HEK293 (cell line): Measurements from ENCODE around the gene DMC1.

Experiments
- CTCF ChIA-PET: fragments of 350-600 bp; formaldehyde crosslinking; extraction: SDS; loops from one replicate; lab custom pipeline; 2021; ENCODE audit warnings: antibody characterized with exemption; lab: Yijun Ruan, JAX
- POLR2A ChIA-PET: fragments of 300-600 bp; formaldehyde crosslinking; extraction: SDS; loops from one replicate; lab custom pipeline; 2020; ENCODE audit warnings: antibody characterized with exemption, inconsistent platforms; lab: Yijun Ruan, JAX
- H3K27ac ChIP-seq: fragments of 200-500 bp; sonication (Bioruptor generic); 2 replicates; pipeline ENCODE4 v1.5.1; 2014; ENCODE audit warnings: low read depth, low read length, control low read depth, inconsistent platforms; ENCODE audit errors: extremely low read depth
- H3K36me3 ChIP-seq, 2 experiments: fragments of 200-500 bp in 1 of 2; sonication (Bioruptor generic) in 1 of 2; 1 replicate in 1 of 2; 2 replicates in 1 of 2; pipeline ENCODE4 v1.5.1; 2014 to 2017; ENCODE audit warnings: inconsistent platforms in 2 of 2, low read length in 2 of 2; ENCODE audit not compliant: control insufficient read depth in 2 of 2, insufficient read depth in 1 of 2
- H3K4me1 ChIP-seq: fragments of 200-500 bp; sonication (Bioruptor generic); 2 replicates; pipeline ENCODE4 v1.5.1; 2014; ENCODE audit warnings: mild to moderate bottlenecking, low read length, inconsistent platforms; ENCODE audit not compliant: control insufficient read depth, insufficient read depth
- H3K4me3 ChIP-seq: 2 replicates; pipeline ENCODE4 v1.5.1; 2011; ENCODE audit warnings: low read depth, mild to moderate bottlenecking, control low read depth, low read length, moderate library complexity
- H3K9me3 ChIP-seq: fragments of 200-500 bp; sonication (Bioruptor generic); 2 replicates; pipeline ENCODE4 v1.5.1; 2014; ENCODE audit warnings: low read depth, low read length, inconsistent platforms; ENCODE audit not compliant: control insufficient read depth, insufficient read depth
- CTCF ChIP-seq: fragments of 450-650 bp; formaldehyde crosslinking; IDR thresholded peaks from 2 replicates; pipeline ENCODE4 v1.5.1; 2016; ENCODE audit warnings: missing biosample characterization, missing genetic modification characterization
- EGR2 ChIP-seq: fragments of 450-650 bp; formaldehyde crosslinking; IDR thresholded peaks from 2 replicates; pipeline ENCODE4 v1.5.1; 2016; ENCODE audit warnings: low read depth, missing biosample characterization, missing genetic modification characterization
- PRDM1 ChIP-seq: fragments of 450-650 bp; formaldehyde crosslinking; IDR thresholded peaks from 2 replicates; pipeline ENCODE4; 2016; ENCODE audit warnings: missing biosample characterization, missing genetic modification characterization
- RBAK ChIP-seq: fragments of 450-650 bp; formaldehyde crosslinking; IDR thresholded peaks from 2 replicates; pipeline ENCODE4 v1.5.1; 2016; ENCODE audit warnings: missing biosample characterization, missing genetic modification characterization
- ZBTB48 ChIP-seq: fragments of 450-650 bp; formaldehyde crosslinking; IDR thresholded peaks from 2 replicates; pipeline ENCODE4 v1.5.1; 2016; ENCODE audit warnings: missing biosample characterization, missing genetic modification characterization
- ZBTB49 ChIP-seq: fragments of 450-650 bp; formaldehyde crosslinking; IDR thresholded peaks from 2 replicates; pipeline ENCODE4 v1.5.1; 2016; ENCODE audit warnings: missing biosample characterization, missing genetic modification characterization, low read depth
- ZFHX2 ChIP-seq: fragments of 450-650 bp; formaldehyde crosslinking; conservative IDR thresholded peaks from 2 replicates; pipeline ENCODE4 v1.5.1; 2016; ENCODE audit warnings: missing biosample characterization, missing genetic modification characterization
- ZNF133 ChIP-seq: fragments of 450-650 bp; formaldehyde crosslinking; IDR thresholded peaks from 2 replicates; pipeline ENCODE4 v1.5.1; 2016; ENCODE audit warnings: missing biosample characterization, missing genetic modification characterization
- ZNF274 ChIP-seq, 2 experiments: fragments of 200-500 bp in 1 of 2; fragments of 450-650 bp in 1 of 2; sonication (Bioruptor generic) in 1 of 2; formaldehyde crosslinking in 1 of 2; IDR thresholded peaks; 2 replicates each; pipeline versions ENCODE4 v1.5.1 to v1.6.1; 2014 to 2016; ENCODE audit warnings: borderline replicate concordance in 1 of 2, inconsistent platforms in 1 of 2, low read length in 1 of 2, missing biosample characterization in 1 of 2, missing genetic modification characterization in 1 of 2
- ZNF768 ChIP-seq: fragments of 450-650 bp; formaldehyde crosslinking; IDR thresholded peaks from 2 replicates; pipeline ENCODE4 v1.5.1; 2018; ENCODE audit warnings: missing biosample characterization, mild to moderate bottlenecking, missing genetic modification characterization

The DMC1 gene

GRCh38 chr22:38524429-38524828, 45.6 kb downstream of the DMC1 start (continued):
- TF ChIP-seq ZBTB49 (tag by site-specific recombination) (no peak), ZNF274 (IDR thresholded peaks at IDR 0.05; ENCODE audit: low read length) (no peak), ZNF274 (tag by site-specific recombination; IDR thresholded peaks at IDR 0.05; ENCODE audit: borderline replicate concordance) (no peak)

- TF ChIP-seq EGR2 (tag by site-specific recombination), result peak; percentile 54; the same call in 1 of the 2 replicates
- TF ChIP-seq ZFHX2 (tag by site-specific recombination), result 0 out of 2 replicates have a peak, but pooled peaks have one; percentile 12
- TF ChIP-seq ZBTB48, result no peak
- ChIA-PET CTCF (interaction anchor here (1.2 kb wide), 1 partner anchor 11 kb away, joined by 5 read pairs; no protein-coding TSS in a partner anchor), POLR2A (interaction anchor here (1.3 kb wide), 1 partner anchor 47 kb away, joined by 3 read pairs; no protein-coding TSS in a partner anchor)
- Histone ChIP-seq H3K36me3 (no peaks in the 10 kb centered on the region), H3K27ac (no peak overlapping the region), H3K9me3 (no peaks in the 10 kb centered on the region), H3K4me3 (no peak overlapping the region), H3K4me1 (no peaks in the 10 kb centered on the region)
Observed at GRCh38 chr22:38523479-38523878, 46.5 kb downstream of the DMC1 start.

- no peaks in the 10 kb centered on the region for H3K4me1 ChIP-seq
- CTCF ChIA-PET, result interaction anchor here (0.8 to 1.2 kb wide), 2 partner anchors 11 to 471 kb away, joined by 3 to 5 read pairs; no protein-coding TSS in a partner anchor
- no peak overlapping the region for H3K4me3 ChIP-seq
- no peak overlapping the region for H3K27ac ChIP-seq
- no peaks in the 10 kb centered on the region for H3K36me3 ChIP-seq
- POLR2A ChIA-PET, result interaction anchor here (1.3 kb wide), 1 partner anchor 48 kb away, joined by 3 read pairs; no protein-coding TSS in a partner anchor
- H3K9me3 ChIP-seq, result no peaks in the 10 kb centered on the region
- TF ChIP-seq ZNF768 (tag by site-specific recombination), result no peak
- peak; percentile 37; the same call in 1 of the 2 replicates for TF ChIP-seq ZNF133 (tag by site-specific recombination)
- TF ChIP-seq, all 188 proteins: peak for 1
Observed at GRCh38 chr22:38523029-38523428, 47.0 kb downstream of the DMC1 start.

GRCh38 chr22:38519453-38520250, 50.3 kb downstream of the DMC1 start:
- CTCF ChIA-PET, result no interaction called here
- no peak overlapping the region for H3K4me3 ChIP-seq
- no peak overlapping the region for H3K27ac ChIP-seq
- POLR2A ChIA-PET, result no interaction called here
- H3K9me3 ChIP-seq, result no peaks in the 10 kb centered on the region
- no peaks in the 10 kb centered on the region for H3K4me1 ChIP-seq
- H3K36me3 ChIP-seq, result no peaks in the 10 kb centered on the region
- TF ChIP-seq CTCF, result no peak
- peak; percentile 93 for TF ChIP-seq PRDM1 (tag by site-specific recombination)
- no peak for TF ChIP-seq RBAK (tag by site-specific recombination)
- TF ChIP-seq, all 188 proteins: peak for 1
